ENCODE data around the gene EDRF1.

The EDRF1 gene

DNA sequence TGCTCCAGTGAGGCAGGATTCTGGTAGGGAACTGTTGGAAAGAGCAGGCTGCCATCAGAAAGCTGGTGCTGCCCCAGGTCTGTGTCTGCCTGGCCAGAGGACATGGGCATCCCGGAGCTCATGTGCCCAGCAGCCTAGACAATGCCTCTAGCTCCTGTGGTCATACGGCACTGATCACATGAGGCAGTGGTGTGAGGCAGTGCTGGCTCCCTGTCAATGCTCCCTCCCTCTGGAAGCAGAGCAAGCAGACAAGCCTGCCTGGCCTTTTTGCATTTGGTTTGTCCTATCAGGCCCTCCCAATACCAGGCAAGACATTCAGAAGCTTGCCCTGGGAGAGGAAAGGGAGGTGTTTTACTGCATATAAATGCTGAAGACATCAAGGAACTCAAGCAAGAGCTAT lies 75.6 kb downstream of the EDRF1 start:
- DNase-seq (ENCODE audit: low spot score): no peak

DNA sequence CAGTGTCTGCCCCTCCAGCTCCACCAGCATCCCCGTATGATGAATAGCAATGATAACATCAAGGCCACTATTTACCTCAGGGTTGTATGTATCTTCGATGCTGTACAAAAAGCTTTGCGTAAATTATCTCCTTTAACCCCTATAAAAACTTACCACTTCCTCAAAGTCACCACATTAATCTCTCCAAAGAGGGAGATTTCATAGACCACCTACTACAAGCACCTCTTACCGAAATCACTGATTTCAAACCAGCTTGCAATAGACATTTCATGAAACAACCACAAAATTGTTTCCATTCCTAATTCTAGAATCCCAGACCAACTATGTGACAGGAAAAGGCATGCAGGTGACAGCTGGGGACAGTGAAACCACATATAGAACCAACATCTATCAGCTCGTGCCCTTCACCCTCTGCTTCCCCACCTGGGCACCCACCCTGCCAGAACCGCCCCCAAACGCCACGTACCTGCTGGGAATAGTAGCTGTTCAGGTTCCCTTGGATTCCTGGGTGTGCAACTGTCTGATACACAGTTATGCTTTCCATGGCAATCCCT lies 76.2 kb downstream of the EDRF1 start:
- no peak for DNase-seq (ENCODE audit: low spot score)

DNA sequence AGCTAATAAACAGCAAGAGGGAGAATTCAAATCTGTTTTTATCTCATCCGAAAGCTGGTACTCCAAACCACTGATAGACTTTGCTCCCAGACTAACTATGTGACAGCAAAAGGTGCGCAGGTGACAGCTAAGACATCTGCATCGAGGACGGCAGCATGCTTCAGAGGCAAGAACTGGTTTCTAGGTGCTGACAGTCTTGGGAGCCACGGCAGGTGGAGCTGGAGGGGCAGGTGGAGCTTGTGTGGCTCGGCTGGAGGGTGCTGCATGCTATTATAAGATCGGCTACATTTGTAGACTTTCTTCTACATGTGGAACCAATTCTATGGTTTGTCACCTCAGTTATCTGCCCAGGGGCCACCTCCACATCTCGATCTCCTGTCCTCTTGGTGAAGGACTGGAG lies 77.9 kb downstream of the EDRF1 start:
- DNase-seq (ENCODE audit: low spot score): no peak

DNA sequence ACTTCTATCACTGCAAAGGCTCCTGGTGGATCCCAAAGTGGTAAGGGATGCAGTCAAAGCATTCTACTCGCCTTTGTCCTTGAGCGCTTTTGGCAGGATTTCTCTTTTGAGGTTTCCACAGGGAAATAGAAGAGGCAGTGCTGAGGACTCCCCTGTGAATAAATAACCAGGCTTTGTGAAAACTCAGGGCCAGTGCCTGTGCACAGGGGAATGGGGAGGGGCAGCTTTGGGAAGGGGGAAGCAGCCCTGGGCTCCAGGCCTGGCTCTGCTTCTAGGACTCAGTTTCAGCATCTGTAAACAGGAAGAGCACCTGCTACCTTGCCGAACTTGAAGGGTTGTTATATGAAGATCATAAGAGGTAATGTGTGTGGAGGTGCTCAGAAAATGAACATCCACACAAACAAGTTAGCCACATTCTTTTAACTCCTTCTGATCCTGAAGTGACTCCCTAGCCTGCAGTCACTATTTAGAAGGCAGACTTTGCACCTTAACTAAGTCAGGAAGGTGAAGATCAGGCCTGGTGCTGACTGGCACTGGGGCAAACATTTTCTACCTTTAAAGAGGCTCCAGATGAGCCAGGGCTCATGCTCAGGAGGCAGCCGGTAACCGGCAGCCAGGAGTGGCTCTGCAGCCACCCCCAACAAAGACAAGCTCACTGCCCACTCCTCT lies 78.6 kb downstream of the EDRF1 start:
- no peak for DNase-seq (ENCODE audit: low spot score)

DNA sequence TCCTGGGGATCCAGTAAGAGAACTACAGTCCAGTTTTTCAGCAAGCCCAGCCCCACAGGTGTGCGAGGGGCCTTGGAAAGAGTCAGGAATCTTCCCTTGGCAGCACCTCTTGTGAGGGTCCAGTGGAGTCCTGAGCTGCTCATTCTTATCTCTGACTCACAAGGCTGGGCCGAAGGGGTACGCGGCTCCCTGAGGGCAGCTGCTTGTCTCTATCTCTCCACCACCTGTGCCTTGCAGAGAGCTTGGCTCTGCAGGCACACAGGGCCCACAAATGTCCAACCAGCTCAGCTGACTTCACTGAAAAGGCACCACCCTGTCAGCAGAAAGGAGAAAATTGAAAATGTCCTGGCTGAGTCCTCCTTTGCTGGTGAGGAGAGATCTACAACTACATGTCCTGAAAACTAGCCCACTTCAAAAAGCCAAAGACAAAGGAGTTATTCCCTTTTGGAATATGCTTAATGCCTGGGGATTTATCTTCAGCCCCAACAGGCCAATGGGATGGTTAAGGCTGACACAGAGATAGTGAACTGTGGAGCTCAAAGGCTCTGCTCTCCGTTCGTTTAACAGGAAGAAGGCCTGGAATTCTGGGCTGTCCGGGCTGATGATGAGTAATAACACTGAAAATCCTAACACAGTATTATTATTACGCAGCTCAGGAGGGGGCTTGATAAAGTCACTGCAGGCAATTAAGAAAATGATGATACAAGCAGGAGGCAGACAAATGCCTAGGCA lies 80.1 kb downstream of the EDRF1 start:
- DNase-seq (ENCODE audit: low spot score): no peak

DNA sequence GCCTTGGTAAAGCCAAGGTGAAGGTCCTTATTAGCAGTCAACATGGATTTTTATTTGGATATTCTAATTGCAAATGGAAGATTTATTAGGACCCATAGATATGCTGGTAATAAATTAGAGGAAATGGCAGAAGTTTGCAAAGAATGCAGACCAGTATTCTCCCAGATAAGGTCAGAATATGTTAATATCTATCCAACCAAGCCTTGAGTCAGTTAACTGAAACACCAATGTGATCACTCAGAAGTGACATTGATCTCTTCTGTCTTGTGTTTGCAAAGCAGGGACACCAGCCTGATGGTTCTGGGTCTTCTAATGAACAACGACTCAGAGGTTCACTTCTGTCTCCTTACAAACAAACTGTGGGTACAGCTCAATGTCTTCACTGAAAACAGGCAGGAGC lies 82.1 kb downstream of the EDRF1 start:
- no peak for DNase-seq (ENCODE audit: low spot score)

DNA sequence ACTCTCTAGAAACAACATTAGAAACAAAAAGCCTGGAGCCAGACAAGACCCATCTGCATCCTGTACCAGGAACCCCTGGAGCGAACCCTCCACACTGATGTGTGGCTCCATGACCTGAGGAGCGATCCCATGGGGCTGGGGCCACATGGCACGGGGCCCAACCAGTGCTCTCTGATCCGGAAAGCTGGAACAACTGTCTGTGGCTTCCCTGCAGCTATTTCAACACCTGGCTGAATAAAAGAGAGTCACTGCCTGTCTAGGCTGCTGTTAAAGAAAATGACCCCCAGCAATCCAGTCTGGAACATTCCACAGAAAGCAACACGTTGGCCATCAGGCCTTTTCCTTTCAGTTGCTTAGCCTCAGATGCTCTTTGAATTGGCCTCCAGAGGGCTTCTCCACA lies 82.6 kb downstream of the EDRF1 start:
- no peak for DNase-seq (ENCODE audit: low spot score)

DNA sequence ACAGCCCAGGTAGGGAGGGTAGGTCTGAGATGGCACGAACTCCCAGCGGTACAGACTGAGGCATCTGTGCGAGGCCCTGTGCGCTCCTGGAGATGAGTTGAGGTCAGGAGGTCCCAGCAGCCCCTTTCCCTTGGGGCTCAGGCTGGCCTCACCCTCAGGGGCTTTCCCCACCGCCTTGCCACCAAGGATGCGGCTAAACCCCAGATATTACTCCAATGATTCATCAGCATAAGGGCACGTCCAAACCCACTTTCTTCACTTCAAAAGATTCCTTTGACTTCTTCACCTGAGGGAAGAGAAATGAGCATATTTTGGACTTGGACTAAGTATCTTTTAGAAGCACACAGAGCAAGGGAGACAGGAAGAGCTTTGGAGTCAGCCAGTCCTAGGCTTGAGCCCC lies 83.2 kb downstream of the EDRF1 start:
- DNase-seq (ENCODE audit: low spot score): no peak

DNA sequence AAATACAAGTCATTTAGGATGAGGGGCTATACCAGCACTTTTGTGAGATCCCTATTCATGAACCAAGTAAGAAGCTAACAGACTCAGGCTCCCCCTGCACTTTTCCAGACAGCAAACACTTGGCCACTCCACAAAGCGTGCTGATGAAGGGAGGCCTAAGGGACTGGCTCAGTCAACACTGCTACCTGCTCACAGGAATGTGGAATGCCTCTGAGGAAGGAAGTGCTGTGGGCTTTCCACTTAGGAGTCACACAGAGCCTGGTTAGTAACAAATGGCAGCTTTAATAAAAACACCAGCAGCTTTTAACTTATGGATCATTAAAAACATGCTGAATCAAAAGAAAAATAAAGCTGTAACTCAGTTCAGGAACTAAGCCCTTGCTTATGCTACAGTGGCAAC lies 88.5 kb downstream of the EDRF1 start:
- DNase-seq (ENCODE audit: low spot score): no peak

DNA sequence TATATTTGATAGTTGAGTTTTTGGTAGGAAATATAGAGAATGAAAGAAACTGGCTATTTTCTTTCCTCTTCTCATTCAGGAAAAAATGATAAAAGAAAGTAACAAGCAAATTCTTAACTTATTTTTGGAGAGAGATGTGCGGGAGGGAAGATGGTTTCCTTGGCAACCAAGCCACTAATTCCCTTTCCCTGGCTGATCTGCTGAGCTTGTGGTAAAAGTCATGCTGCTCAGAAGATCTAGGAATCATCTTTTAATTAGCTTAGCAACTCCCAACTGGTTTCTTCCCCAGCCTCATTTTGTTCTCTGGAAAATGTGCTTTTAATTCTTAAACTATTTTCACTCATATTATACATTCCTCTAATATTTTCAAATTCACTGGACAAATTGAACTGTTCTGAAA lies 91.7 kb downstream of the EDRF1 start:
- no peak for DNase-seq (ENCODE audit: low spot score)

DNA sequence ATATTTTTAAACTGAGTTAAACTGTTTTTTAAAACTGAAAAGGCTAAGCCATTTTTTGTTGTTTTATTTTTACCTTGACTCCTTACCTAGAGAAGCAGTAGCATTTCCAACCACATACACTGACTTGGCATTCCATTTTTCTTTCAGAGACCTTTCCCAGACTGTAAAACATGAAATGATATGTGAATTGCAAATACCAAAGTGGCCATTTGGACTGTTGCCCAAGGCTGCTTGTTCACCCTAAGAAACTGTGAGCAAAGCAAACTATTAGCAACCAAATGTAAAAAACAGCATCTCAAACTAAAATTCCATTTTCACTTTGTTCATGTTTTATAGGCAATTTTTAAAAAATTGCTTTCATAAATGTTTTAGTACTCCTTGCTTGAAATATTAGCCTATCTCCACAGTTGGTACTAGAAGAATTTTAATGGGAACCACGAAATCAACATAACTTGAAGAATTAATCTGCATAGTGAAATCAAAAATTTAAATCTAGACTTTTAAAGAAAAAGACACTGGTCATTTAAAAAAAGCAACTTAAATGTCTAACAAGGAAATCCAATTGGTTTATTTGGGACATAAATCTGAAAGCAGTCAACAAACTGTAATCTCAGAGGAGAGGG lies 92.7 kb downstream of the EDRF1 start:
- DNase-seq (ENCODE audit: low spot score): no peak

Measured in RKO (cell line).